ENCODE results near the gene GNB1L.

Gene GNB1L

GRCh38 chr22:19882446-19883381, 28.0 kb upstream of the GNB1L start:
- Histone ChIP-seq H3K4me3 (replicated peaks; ENCODE audit: low read depth, low read length) (no peak overlapping the region), H3K27me3 (replicated peaks; ENCODE audit: control insufficient read depth, insufficient read depth, low read length) (no peaks in the 10 kb centered on the region), H3K36me3 (ENCODE audit: control insufficient read depth, insufficient read depth, low read length) (no peaks in the 10 kb centered on the region; the same call in 1 of the 2 replicates)
- no peak for TF ChIP-seq CTCF (IDR thresholded peaks at IDR 0.05; ENCODE audit: insufficient read depth, low read length, poor library complexity, severe bottlenecking)
- DNase-seq (ENCODE audit: extremely low read depth, insufficient read length) = no peak

DNA sequence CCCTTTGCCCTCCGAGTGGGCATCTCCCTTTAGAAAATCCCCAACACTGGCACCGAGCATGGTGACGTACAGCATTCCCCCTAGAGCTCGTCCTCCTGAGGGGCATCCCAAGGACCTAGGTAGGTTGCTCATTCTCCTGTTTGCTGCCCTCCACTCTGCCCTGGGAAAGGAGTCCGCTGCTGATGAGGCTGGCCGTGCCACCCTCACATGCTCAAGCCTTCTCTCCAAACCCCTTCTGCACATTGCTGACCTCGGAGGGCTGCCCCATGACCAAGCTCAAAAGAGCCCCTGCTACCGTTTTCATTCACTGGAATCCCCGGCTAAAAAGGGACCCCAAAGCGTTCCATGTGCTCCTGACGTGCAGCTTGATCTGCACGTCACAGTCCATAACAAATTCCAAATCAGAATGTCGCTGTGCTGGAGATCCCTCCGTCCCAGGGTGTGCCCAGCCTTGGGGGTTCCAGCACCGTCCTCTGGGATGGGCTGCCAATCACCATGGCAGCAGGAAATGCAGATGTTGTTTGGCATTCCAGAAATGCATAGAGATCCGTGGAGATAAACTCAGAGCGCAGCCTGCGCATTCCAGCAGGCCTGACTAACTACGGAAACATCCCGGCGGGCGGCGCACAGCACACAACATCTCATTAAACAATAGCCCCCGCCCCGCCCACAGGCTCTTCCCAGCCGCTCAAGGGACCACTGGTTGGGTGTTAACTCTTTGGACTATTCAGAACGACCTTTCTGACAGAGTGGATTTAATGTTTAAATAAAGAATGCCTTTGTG, 26.3 kb upstream of the GNB1L start:
- Histone ChIP-seq H3K27me3 (replicated peaks; ENCODE audit: control insufficient read depth, insufficient read depth, low read length) (no peaks in the 10 kb centered on the region), H3K4me3 (replicated peaks; ENCODE audit: low read depth, low read length) (no peak overlapping the region), H3K36me3 (ENCODE audit: control insufficient read depth, insufficient read depth, low read length) (no peaks in the 10 kb centered on the region)
- no peak for TF ChIP-seq CTCF (IDR thresholded peaks at IDR 0.05; ENCODE audit: insufficient read depth, low read length, poor library complexity, severe bottlenecking)
- no peak for DNase-seq (ENCODE audit: extremely low read depth, insufficient read length)

DNA sequence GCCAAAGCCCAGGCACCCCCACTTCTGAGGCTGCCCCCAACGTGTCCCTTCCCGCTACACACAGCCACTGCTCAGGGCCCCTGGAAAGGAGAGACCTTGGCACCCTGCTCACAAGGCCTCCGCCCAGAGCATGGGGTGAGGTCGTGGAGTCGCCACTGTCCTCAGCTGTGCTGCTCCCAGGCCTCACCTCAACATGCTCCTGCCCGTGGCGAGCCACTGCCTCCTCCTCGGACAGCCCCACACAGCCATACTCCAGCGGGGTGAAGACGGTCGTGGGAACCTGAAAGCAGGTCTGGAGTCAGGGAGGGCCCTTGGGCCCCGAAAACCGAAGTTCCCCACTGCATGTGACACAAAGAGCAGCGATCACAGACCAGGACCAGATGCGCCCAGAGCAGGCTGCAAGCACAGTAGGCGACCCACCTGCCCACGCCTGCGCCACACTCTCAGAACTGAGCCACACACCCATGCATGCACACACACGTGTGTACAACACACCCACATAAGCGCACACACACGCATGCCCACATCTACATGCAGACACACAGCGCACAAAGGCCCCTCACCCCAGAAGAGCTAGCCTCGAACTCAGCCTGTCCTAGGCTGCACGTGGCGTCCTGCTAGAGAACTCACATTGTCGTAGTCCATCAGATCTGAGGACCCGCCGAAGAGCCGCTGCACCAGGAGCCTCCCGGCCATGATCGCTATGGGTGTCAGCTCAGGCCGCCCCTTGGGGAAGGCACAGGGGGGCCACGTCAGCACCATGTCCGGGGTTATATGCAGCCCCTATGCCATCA, 25.5 kb upstream of the GNB1L start:
- Histone ChIP-seq H3K27me3 (replicated peaks; ENCODE audit: control insufficient read depth, insufficient read depth, low read length) (no peaks in the 10 kb centered on the region), H3K4me3 (replicated peaks; ENCODE audit: low read depth, low read length) (no peak overlapping the region), H3K36me3 (ENCODE audit: control insufficient read depth, insufficient read depth, low read length) (no peaks in the 10 kb centered on the region)
- DNase-seq (ENCODE audit: extremely low read depth, insufficient read length) = peak; percentile 0
- TF ChIP-seq CTCF (IDR thresholded peaks at IDR 0.05; ENCODE audit: insufficient read depth, low read length, poor library complexity, severe bottlenecking) = no peak

GRCh38 chr22:19879643-19879991, 24.9 kb upstream of the GNB1L start:
- DNase-seq (ENCODE audit: extremely low read depth, insufficient read length) = peak; percentile 1
- no peaks in the 10 kb centered on the region for H3K27me3 ChIP-seq (replicated peaks; ENCODE audit: control insufficient read depth, insufficient read depth, low read length)
- H3K36me3 ChIP-seq (ENCODE audit: control insufficient read depth, insufficient read depth, low read length) = no peaks in the 10 kb centered on the region
- no peak for TF ChIP-seq CTCF (IDR thresholded peaks at IDR 0.05; ENCODE audit: insufficient read depth, low read length, poor library complexity, severe bottlenecking)
- H3K4me3 ChIP-seq (replicated peaks; ENCODE audit: low read depth, low read length) = no peak overlapping the region

GRCh38 chr22:19879246-19879570, 24.5 kb upstream of the GNB1L start:
- no peaks in the 10 kb centered on the region for H3K36me3 ChIP-seq (ENCODE audit: control insufficient read depth, insufficient read depth, low read length)
- no peak for TF ChIP-seq CTCF (IDR thresholded peaks at IDR 0.05; ENCODE audit: insufficient read depth, low read length, poor library complexity, severe bottlenecking)
- no peak for DNase-seq (ENCODE audit: extremely low read depth, insufficient read length)

More at GRCh38 chr22:19879246-19879570, 24.5 kb upstream of the GNB1L start:
- Histone ChIP-seq H3K4me3 (replicated peaks; ENCODE audit: low read depth, low read length) (no peak overlapping the region), H3K27me3 (replicated peaks; ENCODE audit: control insufficient read depth, insufficient read depth, low read length) (no peaks in the 10 kb centered on the region)
